ENCODE measurements around the gene ORC4.
A peak's percentile ranks its signal among the peaks of the same experiment; 100 is the strongest.

ORC4 gene

GRCh38 chr2:147927053-147927588 is 93.4 kb downstream of the ORC4 start:
- no peak for DNase-seq

GRCh38 chr2:147925886-147926285 is 94.7 kb downstream of the ORC4 start:
- DNase-seq, result no peak

GRCh38 chr2:147924647-147925046 is 95.9 kb downstream of the ORC4 start:
- no peak for DNase-seq

GRCh38 chr2:147923846-147924245 is 96.7 kb downstream of the ORC4 start:
- DNase-seq, result no peak

GRCh38 chr2:147917161-147917560 is 103.4 kb downstream of the ORC4 start:
- DNase-seq, result no peak

GRCh38 chr2:147916723-147917122 is 103.8 kb downstream of the ORC4 start:
- no peak for DNase-seq

- no peak for DNase-seq
These were observed 104.5 kb downstream of the ORC4 start for GRCh38 chr2:147916067-147916466.

GRCh38 chr2:147913701-147914480 is 106.6 kb downstream of the ORC4 start:
- DNase-seq, result no peak

- peak; percentile 22 for DNase-seq
These were observed 109.5 kb downstream of the ORC4 start for GRCh38 chr2:147910990-147911473.

- DNase-seq, result no peak
These were observed 111.4 kb downstream of the ORC4 start for GRCh38 chr2:147909178-147909577.

GRCh38 chr2:147904051-147904450 is 116.5 kb downstream of the ORC4 start:
- no peak for DNase-seq

GRCh38 chr2:147888680-147889079 is 131.9 kb downstream of the ORC4 start:
- DNase-seq, result no peak

- DNase-seq, result no peak
These were observed 134.4 kb downstream of the ORC4 start for GRCh38 chr2:147886136-147886535.

- DNase-seq, result no peak
These were observed 135.7 kb downstream of the ORC4 start for GRCh38 chr2:147884830-147885229.

- no peak for DNase-seq
These were observed 137.9 kb downstream of the ORC4 start for GRCh38 chr2:147882631-147883030.

Data from left hindlimb (tissue), 1 donor.